Esophagus squamous epithelium (tissue), 4 donors: ENCODE results near the gene MAD1L1.

Experiments used
- CTCF ChIP-seq, 6 experiments: fragments of 450-650 bp in 4 of 6; fragments of 200-600 bp in 2 of 6; sonication (generic) in 2 of 6; IDR thresholded peaks; one replicate each; pipeline ENCODE4 v1.5.1; 2016 to 2019; ENCODE audit warnings: antibody characterized with exemption in 6 of 6, mild to moderate bottlenecking in 4 of 6, moderate library complexity in 4 of 6
- POLR2A ChIP-seq, 4 donors: fragments of 450-650 bp; IDR thresholded peaks; one replicate each; pipeline ENCODE4 v1.6.1; 2017; ENCODE audit warnings: antibody characterized with exemption in 4 of 4, mild to moderate bottlenecking in 4 of 4, moderate library complexity in 3 of 4

- TF ChIP-seq CTCF (IDR thresholded peaks at IDR 0.05) (no peak), POLR2A (IDR thresholded peaks at IDR 0.05) (no peak)
Observed at GRCh38 chr7:1972744-1973143, 260.0 kb downstream of the MAD1L1 start.
